ENCODE results near the gene SLC37A1.

The SLC37A1 gene

GRCh38 chr21:42540396-42540795 lies 26.7 kb downstream of the SLC37A1 start:
- no peak overlapping the region for H3K4me3 ChIP-seq (ENCODE audit: low read depth, low read length)
- DNase-seq, result no peak
- H3K27ac ChIP-seq, result no peak overlapping the region
- no peak for TF ChIP-seq CTCF (IDR thresholded peaks at IDR 0.05; ENCODE audit: low read depth, low read length, missing control alignments)
- H3K36me3 ChIP-seq (replicated peaks), result no peaks in the 10 kb centered on the region
- H3K27me3 ChIP-seq (replicated peaks), result no peaks in the 10 kb centered on the region
- in situ Hi-C loops (cut with HindIII; ENCODE audit: low pct_ligation_motif_present, low sequenced_read_pairs), result no loop called here

- no peak for DNase-seq
- in situ Hi-C loops (cut with HindIII; ENCODE audit: low pct_ligation_motif_present, low sequenced_read_pairs), result no loop called here
- Histone ChIP-seq H3K4me3 (ENCODE audit: low read depth, low read length) (no peak overlapping the region), H3K36me3 (replicated peaks) (no peaks in the 10 kb centered on the region), H3K27me3 (replicated peaks) (no peaks in the 10 kb centered on the region), H3K27ac (no peak overlapping the region)
- TF ChIP-seq CTCF (IDR thresholded peaks at IDR 0.05; ENCODE audit: low read depth, low read length, missing control alignments), result no peak
Measured at GRCh38 chr21:42541174-42541573, 27.5 kb downstream of the SLC37A1 start.

- no peak for DNase-seq
- Histone ChIP-seq H3K27me3 (replicated peaks) (no peaks in the 10 kb centered on the region), H3K4me3 (ENCODE audit: low read depth, low read length) (no peak overlapping the region), H3K27ac (no peak overlapping the region), H3K36me3 (replicated peaks) (no peaks in the 10 kb centered on the region)
- TF ChIP-seq CTCF (IDR thresholded peaks at IDR 0.05; ENCODE audit: low read depth, low read length, missing control alignments), result no peak
- in situ Hi-C loops (cut with HindIII; ENCODE audit: low pct_ligation_motif_present, low sequenced_read_pairs), result no loop called here
Measured at GRCh38 chr21:42541618-42542017, 28.0 kb downstream of the SLC37A1 start.

- H3K27me3 ChIP-seq (replicated peaks), result no peaks in the 10 kb centered on the region
- no peak for DNase-seq
- no peaks in the 10 kb centered on the region for H3K36me3 ChIP-seq (replicated peaks)
- in situ Hi-C loops (cut with HindIII; ENCODE audit: low pct_ligation_motif_present, low sequenced_read_pairs), result no loop called here
- H3K27ac ChIP-seq, result no peak overlapping the region
- no peak overlapping the region for H3K4me3 ChIP-seq (ENCODE audit: low read depth, low read length)
- TF ChIP-seq CTCF (IDR thresholded peaks at IDR 0.05; ENCODE audit: low read depth, low read length, missing control alignments), result no peak
Measured at GRCh38 chr21:42542196-42542595, 28.5 kb downstream of the SLC37A1 start.

- no peak for TF ChIP-seq CTCF (IDR thresholded peaks at IDR 0.05; ENCODE audit: low read depth, low read length, missing control alignments)
- DNase-seq, result no peak
- Histone ChIP-seq H3K27me3 (replicated peaks) (no peaks in the 10 kb centered on the region), H3K4me3 (ENCODE audit: low read depth, low read length) (no peak overlapping the region), H3K36me3 (replicated peaks) (no peaks in the 10 kb centered on the region), H3K27ac (no peak overlapping the region)
- in situ Hi-C loops (cut with HindIII; ENCODE audit: low pct_ligation_motif_present, low sequenced_read_pairs), result no loop called here
Measured at GRCh38 chr21:42542596-42542995, 28.9 kb downstream of the SLC37A1 start.

GRCh38 chr21:42543106-42543847 lies 29.6 kb downstream of the SLC37A1 start:
- no peak for TF ChIP-seq CTCF (IDR thresholded peaks at IDR 0.05; ENCODE audit: low read depth, low read length, missing control alignments)
- Histone ChIP-seq H3K27me3 (replicated peaks) (no peaks in the 10 kb centered on the region), H3K4me3 (ENCODE audit: low read depth, low read length) (no peak overlapping the region), H3K27ac (no peak overlapping the region), H3K36me3 (replicated peaks) (no peaks in the 10 kb centered on the region)
- in situ Hi-C loops (cut with HindIII; ENCODE audit: low pct_ligation_motif_present, low sequenced_read_pairs), result no loop called here
- DNase-seq, result no peak

Data from brain microvascular endothelial cell (primary cell).